HG03354 (cell line): ENCODE results near the gene GSTA5.
"Not testable (repeated sequence)": the region's sequence is repeated elsewhere in the genome, so short reads cannot be mapped to it uniquely, and the experiment has no call there.

Experiments
- ATAC-seq: cut with Tn5 transposase; IDR thresholded peaks from one replicate; pipeline ENCODE4 v1.9.1; 2021; ENCODE audit warnings: mild to moderate bottlenecking; ENCODE audit not compliant: unreplicated experiment, poor library complexity, severe bottlenecking

Gene GSTA5

GRCh38 chr6:52839124-52840055, 1.2 kb downstream of the GSTA5 start:
- peak; percentile 73 for ATAC-seq

- no peak for ATAC-seq
Measured at GRCh38 chr6:52834481-52834880, 6.1 kb downstream of the GSTA5 start.

- not testable (repeated sequence) for ATAC-seq
Measured at GRCh38 chr6:52830869-52831268, 9.7 kb downstream of the GSTA5 start.

GRCh38 chr6:52829046-52829817, 11.4 kb downstream of the GSTA5 start:
- ATAC-seq, result no peak

- ATAC-seq, result not testable (repeated sequence)
Measured at GRCh38 chr6:52828621-52829020, 12.0 kb downstream of the GSTA5 start.

- ATAC-seq, result not testable (repeated sequence)
Measured at GRCh38 chr6:52827073-52827783, 13.4 kb downstream of the GSTA5 start.

- no peak for ATAC-seq
Measured at GRCh38 chr6:52826513-52826912, 14.1 kb downstream of the GSTA5 start.

- ATAC-seq, result not testable (repeated sequence)
Measured at GRCh38 chr6:52825900-52826459, 14.6 kb downstream of the GSTA5 start.

- ATAC-seq, result not testable (repeated sequence)
Measured at GRCh38 chr6:52825270-52825793, 15.3 kb downstream of the GSTA5 start.

GRCh38 chr6:52821842-52822241, 18.8 kb downstream of the GSTA5 start:
- no peak for ATAC-seq

GRCh38 chr6:52820198-52820597, 20.4 kb downstream of the GSTA5 start:
- ATAC-seq, result no peak

- peak; percentile 81 for ATAC-seq
Measured at GRCh38 chr6:52815167-52816092, 25.2 kb downstream of the GSTA5 start.

- ATAC-seq, result not testable (repeated sequence)
Measured at GRCh38 chr6:52814545-52814944, 26.1 kb downstream of the GSTA5 start.

GRCh38 chr6:52809777-52810176, 30.8 kb downstream of the GSTA5 start:
- ATAC-seq, result not testable (repeated sequence)

GRCh38 chr6:52808660-52809059, 32.0 kb downstream of the GSTA5 start:
- ATAC-seq, result no peak

GRCh38 chr6:52803668-52804255, 36.9 kb downstream of the GSTA5 start, which contains the start of gene GSTA1:
Gene GSTA1 (minus strand): TSS chr6:52803816. CDS start chr6:52799267, 4,549 bp downstream.
- ATAC-seq, result not testable (repeated sequence)

GRCh38 chr6:52802806-52803205, 37.8 kb downstream of the GSTA5 start:
- ATAC-seq, result no peak
